ENCODE measurements around the gene UGT1A1.

GRCh38 chr2:233791151-233791882, 31.2 kb downstream of the UGT1A1 start:
- TF ChIP-seq USF2 (IDR thresholded peaks at IDR 0.05) (no peak), CTCF (IDR thresholded peaks at IDR 0.05) (no peak), HMGXB4 (CRISPR knock-in tag; IDR thresholded peaks at IDR 0.05; ENCODE audit: borderline replicate concordance) (no peak), RAD21 (conservative IDR thresholded peaks at IDR 0.05 in 1 of 2, IDR thresholded peaks at IDR 0.05 in 1 of 2) (no peak), ZFP36 (IDR thresholded peaks at IDR 0.05; ENCODE audit: borderline replicate concordance, partially characterized antibody) (no peak)

Data from A549 (cell line).